ENCODE results near the gene VIT.

VIT gene

DNA sequence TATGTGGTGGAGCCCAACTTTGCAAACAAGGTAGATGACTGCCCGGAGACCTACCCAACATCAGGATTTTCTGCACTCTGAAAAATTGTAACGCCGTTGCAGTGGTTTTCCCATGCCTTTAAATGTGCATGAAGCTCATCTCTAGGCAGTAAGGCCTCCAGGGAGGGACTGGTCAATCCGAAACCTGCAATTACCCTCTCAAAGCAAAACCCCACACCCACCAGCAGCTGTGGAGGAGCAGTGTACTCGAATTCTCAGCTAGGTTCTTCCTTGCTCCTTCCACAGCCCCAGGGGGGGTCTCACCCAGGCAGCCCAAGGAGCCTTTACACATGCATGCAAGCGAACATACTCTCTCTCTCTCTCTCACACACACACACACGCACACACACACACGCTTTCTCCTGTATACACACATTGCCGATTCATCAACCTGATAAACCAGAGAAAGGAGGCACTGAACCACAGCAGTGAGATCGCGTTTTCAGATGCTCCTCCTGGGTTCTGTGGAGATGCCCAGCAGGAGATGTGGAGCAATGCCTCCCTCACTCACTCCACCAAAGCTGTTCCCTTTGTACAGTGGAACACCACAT is 109.2 kb downstream of the VIT start:
- Histone ChIP-seq H3K36me3 (ENCODE audit: low read length) (no peaks in the 10 kb centered on the region), H2AFZ (ENCODE audit: low read depth, low read length, severe bottlenecking) (no peak overlapping the region), H3K27ac (ENCODE audit: low read depth, low read length) (no peak overlapping the region)

DNA sequence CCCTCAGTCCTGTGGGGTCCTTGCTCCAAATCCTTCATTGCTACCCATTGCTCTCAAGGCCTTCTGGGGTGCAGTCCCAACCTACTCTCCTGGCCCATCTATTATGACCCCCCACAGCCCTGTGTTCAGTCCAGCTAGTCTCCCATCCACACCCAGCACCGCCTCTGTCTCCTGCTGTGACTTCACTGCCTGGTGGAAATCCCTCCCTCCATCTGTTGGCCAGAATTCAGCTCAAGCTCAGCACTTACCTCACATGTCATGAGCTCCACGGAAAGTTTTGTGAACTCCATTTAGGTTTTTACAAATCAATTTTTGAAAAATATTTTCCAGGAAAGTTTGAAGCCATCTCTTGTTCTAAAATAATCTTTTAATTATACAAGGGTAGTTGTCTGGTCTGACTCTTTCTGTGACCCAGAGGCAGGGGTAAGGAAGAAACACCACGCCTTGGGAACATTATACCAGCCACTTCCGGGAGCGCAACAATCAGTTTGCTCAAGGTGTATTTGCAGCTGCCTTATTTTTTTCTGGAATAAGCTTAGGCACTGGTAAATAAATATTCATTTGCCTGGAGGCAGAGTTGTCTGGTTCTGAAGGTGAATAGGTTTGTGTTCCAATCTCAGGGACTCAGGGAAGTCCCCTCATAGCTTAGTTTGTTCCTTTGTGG is 110.8 kb downstream of the VIT start:
- Histone ChIP-seq H3K36me3 (ENCODE audit: low read length) (no peaks in the 10 kb centered on the region), H4K20me1 (ENCODE audit: low read depth, low read length) (no peaks in the 10 kb centered on the region), H3K4me3 (ENCODE audit: insufficient read depth, low read length, poor library complexity, severe bottlenecking) (no peak overlapping the region), H3K27ac (ENCODE audit: low read depth, low read length) (no peak overlapping the region), H3K79me2 (ENCODE audit: insufficient read depth, low read length) (no peaks in the 10 kb centered on the region), H3K9me3 (ENCODE audit: insufficient read depth, low read length) (no peaks in the 10 kb centered on the region), H3K9ac (ENCODE audit: low read length) (no peak overlapping the region), H2AFZ (ENCODE audit: low read depth, low read length, severe bottlenecking) (no peak overlapping the region), H3F3A (ENCODE audit: insufficient read depth) (no peaks in the 10 kb centered on the region), H3K9me2 (replicated peaks; ENCODE audit: insufficient read depth, low read length) (no peaks in the 10 kb centered on the region), H3K4me2 (ENCODE audit: low read depth, low read length, poor library complexity, severe bottlenecking) (no peak overlapping the region), H3K27me3 (ENCODE audit: low read length) (no peaks in the 10 kb centered on the region)
- TF ChIP-seq EZH2phosphoT487 (conservative IDR thresholded peaks at IDR 0.05; ENCODE audit: low read length): no peak
- TF ChIP-seq, protein P1, sequence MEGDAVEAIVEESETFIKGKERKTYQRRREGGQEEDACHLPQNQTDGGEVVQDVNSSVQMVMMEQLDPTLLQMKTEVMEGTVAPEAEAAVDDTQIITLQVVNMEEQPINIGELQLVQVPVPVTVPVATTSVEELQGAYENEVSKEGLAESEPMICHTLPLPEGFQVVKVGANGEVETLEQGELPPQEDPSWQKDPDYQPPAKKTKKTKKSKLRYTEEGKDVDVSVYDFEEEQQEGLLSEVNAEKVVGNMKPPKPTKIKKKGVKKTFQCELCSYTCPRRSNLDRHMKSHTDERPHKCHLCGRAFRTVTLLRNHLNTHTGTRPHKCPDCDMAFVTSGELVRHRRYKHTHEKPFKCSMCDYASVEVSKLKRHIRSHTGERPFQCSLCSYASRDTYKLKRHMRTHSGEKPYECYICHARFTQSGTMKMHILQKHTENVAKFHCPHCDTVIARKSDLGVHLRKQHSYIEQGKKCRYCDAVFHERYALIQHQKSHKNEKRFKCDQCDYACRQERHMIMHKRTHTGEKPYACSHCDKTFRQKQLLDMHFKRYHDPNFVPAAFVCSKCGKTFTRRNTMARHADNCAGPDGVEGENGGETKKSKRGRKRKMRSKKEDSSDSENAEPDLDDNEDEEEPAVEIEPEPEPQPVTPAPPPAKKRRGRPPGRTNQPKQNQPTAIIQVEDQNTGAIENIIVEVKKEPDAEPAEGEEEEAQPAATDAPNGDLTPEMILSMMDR (IDR thresholded peaks at IDR 0.05; ENCODE audit: insufficient read depth, low read length, poor library complexity, severe bottlenecking): no peak

More for the DNA sequence above, 109.2 kb downstream of the VIT start:
- Histone ChIP-seq H3K4me3 (ENCODE audit: insufficient read depth, low read length, poor library complexity, severe bottlenecking) (no peak overlapping the region), H3K4me2 (ENCODE audit: low read depth, low read length, poor library complexity, severe bottlenecking) (no peak overlapping the region), H3F3A (ENCODE audit: insufficient read depth) (no peaks in the 10 kb centered on the region), H3K27me3 (ENCODE audit: low read length) (no peaks in the 10 kb centered on the region), H3K9me2 (replicated peaks; ENCODE audit: insufficient read depth, low read length) (no peaks in the 10 kb centered on the region), H4K20me1 (ENCODE audit: low read depth, low read length) (no peaks in the 10 kb centered on the region), H3K79me2 (ENCODE audit: insufficient read depth, low read length) (no peaks in the 10 kb centered on the region), H3K9me3 (ENCODE audit: insufficient read depth, low read length) (no peaks in the 10 kb centered on the region), H3K9ac (ENCODE audit: low read length) (no peak overlapping the region)
- TF ChIP-seq EZH2phosphoT487 (conservative IDR thresholded peaks at IDR 0.05; ENCODE audit: low read length): no peak
- TF ChIP-seq, protein P1 (IDR thresholded peaks at IDR 0.05; ENCODE audit: insufficient read depth, low read length, poor library complexity, severe bottlenecking): no peak

DNA sequence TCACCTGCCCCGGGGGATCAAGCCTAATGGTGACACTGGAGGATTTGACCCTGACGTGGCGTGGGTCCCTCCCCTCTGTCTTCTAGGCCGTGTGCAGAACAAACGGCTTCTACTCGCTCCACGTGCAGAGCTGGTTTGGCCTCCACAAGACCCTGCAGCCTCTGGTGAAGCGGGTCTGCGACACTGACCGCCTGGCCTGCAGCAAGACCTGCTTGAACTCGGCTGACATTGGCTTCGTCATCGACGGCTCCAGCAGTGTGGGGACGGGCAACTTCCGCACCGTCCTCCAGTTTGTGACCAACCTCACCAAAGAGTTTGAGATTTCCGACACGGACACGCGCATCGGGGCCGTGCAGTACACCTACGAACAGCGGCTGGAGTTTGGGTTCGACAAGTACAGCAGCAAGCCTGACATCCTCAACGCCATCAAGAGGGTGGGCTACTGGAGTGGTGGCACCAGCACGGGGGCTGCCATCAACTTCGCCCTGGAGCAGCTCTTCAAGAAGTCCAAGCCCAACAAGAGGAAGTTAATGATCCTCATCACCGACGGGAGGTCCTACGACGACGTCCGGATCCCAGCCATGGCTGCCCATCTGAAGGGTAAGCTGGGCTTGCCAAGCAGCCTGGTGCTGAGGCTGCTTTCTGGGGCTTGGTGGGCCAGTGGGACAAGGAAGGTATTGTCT is 112.0 kb downstream of the VIT start:
- H3K27me3 ChIP-seq (ENCODE audit: low read length): no peaks in the 10 kb centered on the region
- H3K4me3 ChIP-seq (ENCODE audit: insufficient read depth, low read length, poor library complexity, severe bottlenecking): no peak overlapping the region
- TF ChIP-seq, protein P1 (IDR thresholded peaks at IDR 0.05; ENCODE audit: insufficient read depth, low read length, poor library complexity, severe bottlenecking): no peak
- TF ChIP-seq EZH2phosphoT487 (conservative IDR thresholded peaks at IDR 0.05; ENCODE audit: low read length): no peak
- H3K36me3 ChIP-seq (ENCODE audit: low read length): no peaks in the 10 kb centered on the region
- no peak overlapping the region for H3K27ac ChIP-seq (ENCODE audit: low read depth, low read length)
- H2AFZ ChIP-seq (ENCODE audit: low read depth, low read length, severe bottlenecking): no peak overlapping the region
- H4K20me1 ChIP-seq (ENCODE audit: low read depth, low read length): no peaks in the 10 kb centered on the region
- H3F3A ChIP-seq (ENCODE audit: insufficient read depth): no peaks in the 10 kb centered on the region
- H3K4me2 ChIP-seq (ENCODE audit: low read depth, low read length, poor library complexity, severe bottlenecking): no peak overlapping the region
- no peaks in the 10 kb centered on the region for H3K79me2 ChIP-seq (ENCODE audit: insufficient read depth, low read length)
- no peak overlapping the region for H3K9ac ChIP-seq (ENCODE audit: low read length)
- H3K9me2 ChIP-seq (replicated peaks; ENCODE audit: insufficient read depth, low read length): no peaks in the 10 kb centered on the region
- no peaks in the 10 kb centered on the region for H3K9me3 ChIP-seq (ENCODE audit: insufficient read depth, low read length)

All from SU-DHL-6 (cell line).